SKM-1 (cell line): ENCODE data around the gene SPRR5.

ENCODE experiments used
- DNase-seq: peaks from one replicate; lab custom pipeline; 2025; ENCODE audit not compliant: unreplicated experiment; lab: John Stamatoyannopoulos, UW

The SPRR5 gene

DNA sequence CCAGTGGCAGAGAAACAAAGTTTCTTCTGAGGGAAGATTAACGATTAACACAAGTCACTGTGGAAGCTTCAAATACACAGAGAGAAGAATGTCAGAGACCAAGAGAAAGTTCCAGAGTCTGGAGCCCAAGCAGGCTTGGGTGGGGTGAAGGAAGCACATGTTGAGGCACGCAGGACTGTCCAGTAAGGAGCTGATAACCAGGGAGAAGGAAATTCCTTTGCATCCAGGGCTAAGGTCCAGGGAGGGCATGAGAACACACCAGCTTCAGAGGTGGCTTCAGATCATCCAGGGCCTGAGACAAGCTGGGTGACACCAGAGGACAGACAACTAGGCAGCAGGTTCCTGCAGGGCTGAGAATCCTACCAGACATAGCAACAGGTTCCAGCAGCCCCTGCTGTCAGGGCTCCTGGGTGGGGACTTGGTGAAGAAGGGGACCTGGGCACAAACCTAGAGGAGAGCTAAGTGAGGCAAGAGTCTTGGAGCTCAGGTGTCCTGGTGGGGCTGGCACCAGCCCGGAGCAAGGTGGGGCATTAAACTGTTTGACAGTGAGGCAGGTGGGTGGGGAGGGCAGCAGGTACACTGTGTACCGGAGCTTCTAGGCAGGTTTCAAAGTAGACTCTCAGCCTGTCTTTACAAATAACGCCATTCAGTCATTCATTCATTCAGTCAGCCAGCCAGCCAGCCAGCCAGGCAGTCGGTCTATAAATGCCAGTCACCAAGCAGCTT is 34.3 kb downstream of the SPRR5 start:
- DNase-seq = no peak

DNA sequence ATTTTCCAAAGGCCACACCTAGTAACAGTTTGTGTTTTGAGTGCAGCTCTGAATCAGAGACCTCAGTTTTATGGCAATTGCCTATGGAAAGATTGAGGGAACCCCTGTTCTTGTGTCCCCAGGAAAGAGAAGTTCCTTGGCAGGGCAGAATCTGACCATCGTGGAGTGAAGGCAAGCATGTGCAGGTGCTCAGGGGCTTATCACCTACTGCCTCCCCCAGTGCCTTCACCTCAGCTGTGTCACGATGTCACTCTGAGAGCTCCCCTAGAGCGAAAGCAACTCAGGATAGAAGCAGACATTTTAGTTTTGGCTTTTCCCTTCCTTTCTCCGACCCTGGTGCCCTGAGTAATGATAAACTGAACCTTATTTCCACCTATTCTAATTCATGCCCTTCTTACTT is 35.1 kb downstream of the SPRR5 start:
- no peak for DNase-seq

DNA sequence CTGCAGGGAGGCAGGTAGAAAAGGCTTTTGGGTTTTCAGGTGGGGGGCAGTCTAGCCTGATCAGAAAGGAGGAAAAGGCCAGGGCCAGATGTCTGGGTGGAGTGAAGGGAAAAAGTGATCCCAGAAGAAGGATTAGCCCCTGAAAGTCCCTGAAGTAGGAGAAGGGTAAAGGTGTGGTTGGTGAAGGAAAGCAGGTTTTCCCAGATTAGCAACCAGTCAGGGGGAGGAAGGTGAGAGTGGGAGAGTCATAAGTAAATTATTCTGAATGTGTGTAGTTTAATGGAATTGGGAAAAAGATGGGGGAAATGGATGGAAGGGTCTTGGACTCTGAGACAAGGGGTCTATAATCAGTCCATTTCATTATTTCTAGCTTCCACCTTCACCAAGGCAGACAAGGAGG is 36.2 kb downstream of the SPRR5 start:
- DNase-seq = no peak

DNA sequence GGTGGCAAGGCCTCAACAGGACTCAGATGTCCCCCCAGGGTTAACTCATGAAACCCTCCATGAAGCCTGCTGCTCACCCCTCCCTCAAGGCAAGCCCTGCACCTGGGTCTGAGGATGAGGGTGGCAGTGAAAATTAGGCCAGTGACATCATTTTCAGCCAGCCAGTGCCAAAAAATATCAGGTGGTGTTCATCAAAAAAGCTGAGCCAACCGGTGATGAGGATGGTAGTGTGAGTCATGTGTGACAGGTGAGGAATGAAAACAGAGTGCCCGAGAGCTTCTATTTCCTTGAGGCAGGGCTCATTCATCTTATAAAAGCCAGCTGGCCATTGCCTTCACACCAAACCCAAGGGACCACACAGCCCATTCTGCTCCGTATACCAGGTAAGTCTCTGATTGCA is 36.7 kb downstream of the SPRR5 start, which contains the start of gene SPRR1A:
Gene SPRR1A, plus strand, starts transcription at position 339 of the 400 bp plus-strand sequence. CDS start 1,150 bp downstream, outside the sequence.
- no peak for DNase-seq

DNA sequence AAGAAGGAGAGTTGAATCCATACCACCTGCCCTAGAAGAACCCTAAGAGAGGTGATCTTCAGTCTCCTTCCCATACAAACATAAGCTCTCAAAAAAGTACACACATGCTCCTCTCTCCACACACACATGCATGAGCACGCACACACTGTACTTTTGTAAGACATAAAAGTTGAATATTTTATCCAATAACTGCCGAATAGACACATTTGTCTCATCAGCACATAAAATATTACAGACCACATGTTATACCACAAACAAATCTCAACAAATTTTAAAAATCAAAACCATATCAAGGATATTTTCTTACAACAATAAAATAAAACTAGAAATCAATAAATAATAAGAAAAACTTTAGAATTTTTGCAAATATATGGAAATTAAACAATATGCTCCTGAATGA is 39.6 kb downstream of the SPRR5 start:
- DNase-seq = no peak

DNA sequence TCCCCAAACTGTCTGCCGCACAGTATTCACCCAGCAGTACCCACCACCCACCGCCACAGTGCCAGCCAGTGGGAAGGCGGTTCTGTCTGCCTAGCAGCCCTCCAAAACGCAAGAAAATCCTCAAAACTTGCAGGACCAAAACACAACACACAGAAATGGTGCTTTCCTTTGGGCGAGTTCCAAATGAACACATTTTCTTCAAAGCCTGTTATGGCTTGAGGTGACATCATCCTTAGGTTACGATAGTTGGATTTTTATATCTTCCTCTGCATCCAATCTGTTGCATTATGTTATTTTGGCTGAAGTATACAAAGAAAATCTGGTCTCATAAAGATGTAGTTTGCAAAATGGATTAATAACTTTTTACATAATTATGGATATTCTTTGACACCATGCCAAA is 46.2 kb downstream of the SPRR5 start:
- no peak for DNase-seq

DNA sequence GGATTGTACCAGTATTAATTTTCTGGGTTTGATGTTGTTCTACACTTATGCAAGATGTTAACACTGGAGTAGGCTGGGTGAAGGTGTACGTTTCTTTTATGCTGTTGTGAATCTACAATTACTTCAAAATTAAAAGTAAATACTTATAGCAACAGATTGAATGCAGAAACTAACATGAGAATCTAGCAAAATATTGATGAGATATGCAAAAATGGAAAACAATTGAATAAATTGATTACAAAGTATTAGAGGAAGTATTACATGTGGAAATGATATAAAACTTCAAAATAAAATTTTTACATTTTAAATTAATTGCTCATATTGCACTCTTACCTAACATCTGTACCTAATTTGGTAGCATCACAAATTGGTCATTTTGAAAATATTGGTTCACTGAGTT is 48.8 kb downstream of the SPRR5 start:
- no peak for DNase-seq

DNA sequence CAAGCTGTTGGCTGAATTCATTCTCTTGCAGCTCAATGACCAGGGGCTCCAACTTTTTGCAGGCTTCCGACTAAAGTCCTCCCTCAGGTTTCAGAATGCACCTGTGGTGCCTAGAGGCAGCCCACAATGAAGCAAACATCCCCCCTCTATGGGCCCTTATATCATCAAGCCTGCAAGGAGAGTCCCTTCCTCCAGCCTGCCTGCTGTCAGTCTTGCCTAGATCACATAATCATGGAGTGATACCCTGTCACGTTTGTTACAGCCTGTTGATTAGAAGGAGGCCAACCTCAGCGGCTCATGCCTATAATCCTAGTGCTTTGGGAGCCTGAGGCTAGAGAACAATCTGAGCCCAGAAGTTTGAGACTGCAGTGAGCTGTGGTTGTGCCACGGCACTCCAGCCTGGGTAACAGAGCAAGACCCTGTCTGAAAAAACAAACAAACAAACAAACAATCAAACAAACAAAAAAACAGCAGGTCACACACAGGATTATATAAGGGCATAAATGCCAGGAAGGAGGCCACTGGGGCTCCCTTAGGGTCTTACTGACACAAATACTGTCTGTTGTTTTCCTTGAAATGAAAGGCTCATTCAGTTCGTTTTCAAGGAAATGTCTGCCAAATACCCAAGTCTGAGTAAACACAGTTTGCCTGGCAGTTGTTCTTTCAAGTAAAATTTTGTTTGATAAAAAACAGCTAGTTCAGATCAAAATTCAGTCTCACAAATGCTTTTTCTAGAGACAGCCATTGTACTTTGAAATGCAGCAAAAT is 49.8 kb downstream of the SPRR5 start:
- no peak for DNase-seq

DNA sequence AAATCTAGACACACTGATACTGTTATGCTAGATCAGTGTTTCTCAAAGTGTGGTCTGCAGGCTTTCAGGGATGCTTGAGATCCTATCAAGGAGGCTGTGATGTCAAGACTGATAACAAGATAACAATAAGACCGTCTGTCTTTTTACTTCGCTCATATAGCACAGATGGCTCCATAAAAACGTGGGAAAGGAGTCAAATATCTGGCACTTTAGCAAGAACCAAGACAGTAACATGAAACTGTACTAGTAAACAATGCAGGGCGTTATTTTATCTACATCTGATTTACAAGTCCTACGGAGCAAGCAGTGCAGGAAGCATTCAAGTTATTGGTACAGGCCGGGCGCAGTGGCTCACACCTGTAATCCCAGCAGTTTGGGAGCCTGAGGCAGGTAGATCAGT is 50.9 kb downstream of the SPRR5 start:
- DNase-seq = no peak

DNA sequence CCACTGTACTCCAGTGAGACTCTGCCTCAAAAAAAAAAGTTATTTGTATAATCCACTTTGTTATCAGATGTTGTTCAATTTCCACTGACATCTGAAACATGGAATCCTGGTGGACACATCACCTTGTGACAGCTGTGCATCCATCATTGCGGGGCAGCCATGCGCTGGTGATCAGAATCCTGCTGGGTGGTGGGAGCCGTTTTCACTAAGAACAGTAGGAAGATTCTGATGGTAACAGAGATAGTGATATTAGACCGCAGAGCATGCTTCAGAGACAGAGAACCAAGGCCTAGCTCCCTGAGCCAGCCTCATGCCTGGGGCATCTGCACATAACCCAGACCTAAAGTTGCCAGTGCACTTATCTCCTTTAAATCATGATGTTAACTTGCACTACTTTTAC is 51.5 kb downstream of the SPRR5 start:
- DNase-seq = no peak
